GM12873 (cell line): ENCODE results near the gene RELL1.

Source experiments
- TF ChIP-seq, protein P1 (sequence below): IDR thresholded peaks from 2 replicates; pipeline ENCODE4 v1.5.1; 2012; ENCODE audit warnings: low read depth, mild to moderate bottlenecking, moderate library complexity, low read length, control low read depth; ENCODE audit not compliant: insufficient read depth; ENCODE audit errors: missing control alignments

RELL1 gene

DNA sequence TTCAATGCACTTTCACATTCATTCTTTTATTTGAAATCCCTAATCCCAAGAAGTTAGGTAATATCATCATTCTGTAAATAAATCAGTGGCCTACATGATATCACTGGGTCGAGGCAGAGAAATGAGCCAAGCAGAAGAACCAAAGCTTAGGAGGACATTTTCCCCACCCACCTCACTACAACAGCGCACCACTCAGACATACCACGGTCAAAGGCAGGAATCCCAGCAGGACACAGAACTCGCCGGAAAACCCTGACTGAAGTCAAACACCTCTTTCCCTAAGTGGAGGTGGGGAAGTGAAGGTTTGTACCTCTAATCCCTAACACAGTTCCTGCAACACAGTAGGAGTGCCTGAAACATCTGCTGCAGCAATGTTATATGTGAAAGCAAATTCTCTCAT, 21.5 kb downstream of the RELL1 start:
- TF ChIP-seq, protein P1, sequence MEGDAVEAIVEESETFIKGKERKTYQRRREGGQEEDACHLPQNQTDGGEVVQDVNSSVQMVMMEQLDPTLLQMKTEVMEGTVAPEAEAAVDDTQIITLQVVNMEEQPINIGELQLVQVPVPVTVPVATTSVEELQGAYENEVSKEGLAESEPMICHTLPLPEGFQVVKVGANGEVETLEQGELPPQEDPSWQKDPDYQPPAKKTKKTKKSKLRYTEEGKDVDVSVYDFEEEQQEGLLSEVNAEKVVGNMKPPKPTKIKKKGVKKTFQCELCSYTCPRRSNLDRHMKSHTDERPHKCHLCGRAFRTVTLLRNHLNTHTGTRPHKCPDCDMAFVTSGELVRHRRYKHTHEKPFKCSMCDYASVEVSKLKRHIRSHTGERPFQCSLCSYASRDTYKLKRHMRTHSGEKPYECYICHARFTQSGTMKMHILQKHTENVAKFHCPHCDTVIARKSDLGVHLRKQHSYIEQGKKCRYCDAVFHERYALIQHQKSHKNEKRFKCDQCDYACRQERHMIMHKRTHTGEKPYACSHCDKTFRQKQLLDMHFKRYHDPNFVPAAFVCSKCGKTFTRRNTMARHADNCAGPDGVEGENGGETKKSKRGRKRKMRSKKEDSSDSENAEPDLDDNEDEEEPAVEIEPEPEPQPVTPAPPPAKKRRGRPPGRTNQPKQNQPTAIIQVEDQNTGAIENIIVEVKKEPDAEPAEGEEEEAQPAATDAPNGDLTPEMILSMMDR, result no peak

DNA sequence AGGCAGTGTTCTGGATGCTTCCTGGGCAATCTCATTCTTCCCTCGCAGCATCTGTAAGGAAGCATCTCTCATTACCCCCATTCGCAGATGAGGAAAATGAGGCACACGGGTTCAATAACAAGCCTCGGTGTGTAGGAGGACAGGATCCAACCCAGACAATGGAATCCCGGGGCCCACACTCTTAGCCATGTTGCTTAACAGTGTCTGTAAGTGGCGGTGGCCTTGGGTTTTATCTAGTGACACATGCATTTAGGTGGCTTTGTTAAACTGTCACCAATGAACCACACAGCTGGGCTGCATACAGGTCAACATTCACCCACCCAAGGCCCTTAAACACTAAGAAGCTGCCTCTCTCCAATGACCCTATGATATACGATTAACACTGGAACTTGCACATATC, 22.6 kb downstream of the RELL1 start:
- TF ChIP-seq, protein P1, result no peak

DNA sequence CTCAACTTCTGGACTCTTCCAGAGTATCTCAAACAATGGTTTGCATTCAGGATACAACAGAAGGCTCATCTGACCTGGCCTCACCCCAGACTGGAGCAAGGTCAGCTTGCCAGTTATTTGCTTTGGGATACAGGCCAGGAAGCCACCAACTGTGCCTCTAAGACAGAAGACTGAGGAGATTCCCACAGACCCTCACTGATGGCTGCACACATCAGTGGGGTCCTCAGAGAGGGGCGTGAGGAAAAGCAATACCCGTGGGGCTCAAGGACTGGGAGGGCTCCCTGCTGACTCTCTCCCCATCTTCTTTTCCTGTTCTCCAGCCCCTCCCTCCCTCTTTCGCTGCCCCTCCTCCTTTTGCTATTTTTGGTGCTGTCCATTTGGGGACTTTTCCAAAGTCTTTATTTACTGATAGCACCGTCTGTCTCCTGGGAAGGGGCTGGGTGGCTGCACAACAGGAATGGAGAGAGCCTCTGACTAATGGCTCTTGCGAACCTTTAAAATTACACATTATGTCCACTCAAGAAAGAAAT, 23.2 kb downstream of the RELL1 start:
- TF ChIP-seq, protein P1, result no peak

DNA sequence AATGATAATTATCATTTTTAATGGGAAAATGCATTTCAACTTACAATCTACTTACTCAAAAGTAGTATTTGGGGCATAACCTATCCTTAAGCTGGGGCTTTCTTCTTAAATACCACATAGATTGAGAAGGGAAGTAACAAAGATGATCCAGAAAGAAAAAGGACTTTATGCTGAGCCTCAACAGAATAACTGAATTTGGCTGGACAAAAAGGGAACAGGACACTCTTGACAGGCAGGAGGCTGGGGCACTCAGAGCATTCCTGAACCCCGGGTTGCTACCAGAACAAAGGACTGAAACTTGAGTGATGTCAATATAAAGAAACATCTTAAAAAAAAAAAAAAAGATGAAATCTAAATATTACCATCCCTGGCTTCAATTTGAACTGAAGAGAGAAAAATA, 23.9 kb downstream of the RELL1 start:
- TF ChIP-seq, protein P1, result no peak

DNA sequence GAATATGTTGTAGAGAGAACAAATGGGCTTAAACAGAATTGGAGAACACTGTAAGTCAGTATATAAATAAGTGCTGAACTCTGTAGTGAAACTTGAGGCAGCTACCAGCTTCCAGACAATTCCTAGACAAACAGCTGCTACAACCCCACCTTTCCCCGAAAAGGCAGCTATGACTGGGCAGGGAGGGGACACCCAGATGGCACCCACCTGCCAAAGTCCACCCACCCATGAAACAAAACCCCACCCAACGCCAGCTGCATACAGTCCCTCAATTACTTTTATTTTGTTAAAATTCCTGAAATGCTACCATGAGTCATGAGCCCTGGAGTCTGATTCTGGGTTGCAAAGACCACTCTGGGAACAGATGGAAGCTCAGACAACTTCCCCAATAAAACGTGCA, 24.4 kb downstream of the RELL1 start:
- TF ChIP-seq, protein P1, result no peak

DNA sequence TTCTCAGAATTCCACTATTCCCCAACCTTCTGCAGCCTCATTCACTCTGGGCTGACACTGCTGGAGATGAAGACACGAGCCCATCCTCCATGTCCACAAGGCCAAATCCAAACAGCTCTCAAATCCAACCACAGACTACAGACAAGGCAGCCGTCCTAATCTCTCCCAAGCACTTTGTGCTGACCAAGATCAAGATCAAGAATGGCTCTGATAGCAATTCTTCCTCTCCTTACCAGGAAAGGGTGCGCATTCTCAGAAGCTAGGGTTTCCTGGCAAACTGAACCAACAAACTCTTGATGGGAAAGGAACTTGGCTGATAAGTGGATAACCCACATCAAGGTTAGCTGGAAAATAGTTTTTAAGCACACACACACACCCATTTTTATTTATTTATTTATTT, 26.5 kb downstream of the RELL1 start:
- TF ChIP-seq, protein P1, result no peak

DNA sequence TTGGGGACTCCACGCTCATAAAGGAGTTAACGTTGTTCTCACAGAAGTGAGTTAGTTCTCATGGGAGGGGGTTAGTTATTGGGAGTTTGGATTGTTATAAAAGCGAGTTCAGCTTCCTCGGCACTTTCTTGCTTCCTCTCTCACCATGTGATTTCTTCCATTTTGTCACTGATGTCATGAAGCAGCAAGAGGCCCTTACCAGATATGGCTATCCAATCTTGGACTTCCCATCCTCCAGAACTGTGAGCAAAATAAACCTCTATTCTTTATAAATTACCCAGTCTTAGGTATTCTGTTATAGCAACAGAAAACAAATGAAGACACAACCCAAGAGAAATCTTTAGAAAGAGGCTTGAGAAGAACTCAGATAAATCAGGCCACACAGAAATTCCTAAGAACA, 29.5 kb downstream of the RELL1 start:
- TF ChIP-seq, protein P1, result no peak
